NCI-H1092 treated with DMSO at 0.1 percent for 48 hours (cell line): ENCODE data around the gene ADRA2B.
"Not testable (repeated sequence)": the region's sequence is repeated elsewhere in the genome, so short reads cannot be mapped to it uniquely, and the experiment has no call there.

Source experiments
- DNase-seq: peaks from one replicate; lab custom pipeline; 2025; lab: John Stamatoyannopoulos, UW

Gene ADRA2B

GRCh38 chr2:96150007-96150640 lies 33.8 kb upstream of the ADRA2B start:
- DNase-seq = no peak

- no peak for DNase-seq
Measured at GRCh38 chr2:96148410-96149217, 32.2 kb upstream of the ADRA2B start.

- no peak for DNase-seq
Measured at GRCh38 chr2:96147593-96148201, 31.3 kb upstream of the ADRA2B start.

GRCh38 chr2:96146881-96147592 lies 30.7 kb upstream of the ADRA2B start:
- DNase-seq = no peak

GRCh38 chr2:96146153-96146880 lies 29.9 kb upstream of the ADRA2B start:
- DNase-seq = no peak

GRCh38 chr2:96145848-96146152 lies 29.4 kb upstream of the ADRA2B start:
- no peak for DNase-seq

GRCh38 chr2:96145036-96145847 lies 28.9 kb upstream of the ADRA2B start, which contains the start of gene DUSP2:
DUSP2 (minus strand) TSS chr2:96145440; CDS start chr2:96145354, 86 bp downstream.
- DNase-seq = peak; percentile 31

GRCh38 chr2:96144481-96145035 lies 28.2 kb upstream of the ADRA2B start:
- no peak for DNase-seq

- DNase-seq = peak; percentile 5
Measured at GRCh38 chr2:96143848-96144480, 27.6 kb upstream of the ADRA2B start.

GRCh38 chr2:96143231-96143847 lies 27.0 kb upstream of the ADRA2B start:
- DNase-seq = no peak

GRCh38 chr2:96142217-96143113 lies 26.1 kb upstream of the ADRA2B start:
- no peak for DNase-seq

GRCh38 chr2:96141624-96141967 lies 25.2 kb upstream of the ADRA2B start:
- not testable (repeated sequence) for DNase-seq

- DNase-seq = no peak
Measured at GRCh38 chr2:96140941-96141623, 24.7 kb upstream of the ADRA2B start.

- no peak for DNase-seq
Measured at GRCh38 chr2:96139181-96139758, 22.9 kb upstream of the ADRA2B start.

- no peak for DNase-seq
Measured at GRCh38 chr2:96138179-96139145, 22.1 kb upstream of the ADRA2B start, which contains the start of gene ASTL. ASTL (minus strand) TSS chr2:96138502; CDS start chr2:96138436, 66 bp downstream.
